ENCODE data around the gene CNP.
"Not testable (repeated sequence)": the region's sequence is repeated elsewhere in the genome, so short reads cannot be mapped to it uniquely, and the experiment has no call there.

The CNP gene

DNA sequence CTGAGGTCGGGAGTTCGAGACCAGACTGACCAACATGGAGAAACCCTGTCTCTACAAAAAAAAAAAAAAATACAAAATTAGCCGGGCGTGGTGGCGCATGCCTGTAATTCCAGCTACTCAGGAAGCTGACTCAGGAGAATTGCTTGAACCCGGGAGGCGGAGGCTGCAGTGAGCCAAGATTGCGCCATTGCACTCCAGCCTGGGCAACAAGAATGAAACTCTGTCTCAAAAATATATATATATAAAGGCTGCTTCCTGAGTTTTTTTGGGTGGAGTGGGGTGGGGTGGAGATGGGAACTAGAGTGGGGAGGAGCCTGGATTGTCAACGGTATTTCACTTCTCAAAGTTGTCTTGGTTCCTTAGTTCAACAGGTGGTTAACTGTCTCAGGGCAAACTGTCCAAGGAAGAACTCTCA, 43.7 kb downstream of the CNP start:
- peak; percentile 81 to 83 for DNase-seq

DNA sequence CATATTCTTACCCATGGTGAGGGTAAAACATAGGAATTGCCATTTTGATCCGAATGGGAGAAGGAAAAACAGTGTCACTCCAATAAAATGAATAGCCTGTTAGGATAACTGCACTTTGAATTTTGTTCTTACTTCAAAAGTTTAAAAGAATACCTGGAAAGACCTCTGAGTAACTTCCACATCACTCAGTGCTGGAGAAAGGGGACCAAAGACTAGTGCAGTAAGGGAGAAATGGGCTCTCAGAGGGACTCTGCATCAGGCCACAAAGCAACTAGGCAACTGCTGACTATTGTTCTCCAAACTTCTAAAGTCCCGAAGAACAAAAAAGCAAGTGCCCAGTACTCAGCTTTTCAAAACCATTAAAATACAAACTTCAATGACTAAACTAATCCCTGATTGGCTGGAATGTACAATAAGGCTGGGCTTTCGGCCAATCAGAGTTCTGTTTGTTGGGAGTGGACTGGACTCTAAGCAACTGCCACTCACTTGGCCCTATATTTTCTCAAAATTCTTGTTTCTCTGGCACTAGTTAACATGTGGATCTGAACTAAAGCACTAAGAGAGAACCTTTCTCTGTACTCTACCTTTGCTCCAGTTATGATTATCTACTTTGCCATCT, 44.4 kb downstream of the CNP start:
- DNase-seq, result peak in 1 of 2 experiments; percentile 17

- DNase-seq, result not testable (repeated sequence)
These were observed 45.8 kb downstream of the CNP start for GRCh38 chr17:42012363-42012762.

- DNase-seq, result not testable (repeated sequence)
These were observed 47.1 kb downstream of the CNP start for GRCh38 chr17:42013740-42014139.

- no peak for DNase-seq
These were observed 49.8 kb downstream of the CNP start for GRCh38 chr17:42016411-42016831.

GRCh38 chr17:42016941-42017865, 50.6 kb downstream of the CNP start, which contains the start of gene DNAJC7:
TSS of gene DNAJC7 (minus strand) at chr17:42017439. CDS start at chr17:42017416, 23 bp downstream.
- DNase-seq, result peak; percentile 94 to 95

DNA sequence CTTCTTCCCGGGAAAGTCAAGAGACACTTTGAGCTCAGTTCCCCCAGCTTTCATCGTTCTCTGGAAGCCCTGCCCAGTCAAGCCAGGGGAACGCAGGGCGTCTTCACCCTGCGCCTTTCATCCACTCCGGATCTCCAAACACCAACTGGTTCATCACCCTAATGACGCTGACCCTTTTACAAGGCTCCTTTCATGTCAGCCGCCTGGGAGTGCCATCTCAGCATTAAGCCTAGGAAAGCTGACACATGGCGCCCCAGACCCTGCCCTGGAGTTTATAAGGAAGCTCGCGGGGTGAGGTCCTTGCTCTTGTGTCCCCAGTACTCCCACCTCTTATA, 51.2 kb downstream of the CNP start:
- no peak for DNase-seq

- DNase-seq, result no peak
These were observed 51.7 kb downstream of the CNP start for GRCh38 chr17:42018339-42018738.

GRCh38 chr17:42018988-42019387, 52.4 kb downstream of the CNP start:
- DNase-seq, result no peak

DNA sequence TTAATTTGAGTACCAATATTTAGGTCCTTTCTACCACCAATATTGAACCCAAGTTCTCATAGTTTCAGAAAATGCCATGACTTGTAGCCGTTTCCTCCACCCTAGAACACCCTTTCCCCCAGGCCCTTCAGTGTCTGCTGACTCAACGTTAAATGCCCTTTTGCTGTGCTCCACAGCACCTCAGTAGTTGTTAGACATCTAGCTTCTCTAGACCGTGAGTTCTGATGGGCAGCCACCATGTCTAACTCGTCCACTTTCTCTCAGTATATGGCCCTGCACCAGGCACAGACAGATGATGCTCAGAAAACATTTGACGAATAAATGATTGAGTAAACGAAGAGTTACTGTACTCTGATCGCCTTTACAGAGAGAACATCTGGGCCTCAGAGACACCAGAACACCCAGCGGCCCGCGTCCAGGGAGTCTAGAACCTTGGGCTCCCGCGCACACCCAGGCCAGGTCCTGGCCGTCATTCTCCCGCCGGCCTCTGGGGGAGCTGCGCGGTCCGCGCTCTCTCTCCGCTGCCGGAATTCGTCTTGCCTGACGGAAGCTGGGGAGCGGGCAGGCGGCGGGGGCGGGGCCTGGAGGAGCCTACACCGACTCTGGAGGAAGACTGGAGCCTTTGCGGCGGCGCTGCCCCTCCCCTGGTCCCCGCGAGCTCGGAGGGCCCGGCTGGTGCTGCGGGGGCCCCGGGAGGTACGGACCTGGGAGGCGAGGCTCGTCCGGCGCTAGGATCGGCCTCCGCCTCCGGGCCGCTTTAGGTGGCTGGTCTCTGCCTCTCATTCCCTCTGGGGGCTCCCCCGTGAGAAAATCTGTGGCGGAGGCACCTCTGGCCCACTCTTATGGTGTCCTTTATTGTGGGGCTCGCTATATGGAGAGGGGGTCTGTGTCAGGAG, 53.2 kb downstream of the CNP start, which contains the start of gene NKIRAS2:
Gene NKIRAS2 (plus strand): TSS at position 582 of the 896 bp plus-strand sequence. CDS start 1,488 bp downstream, outside the sequence.
- DNase-seq, result peak; percentile 93 to 95

- DNase-seq, result not testable (repeated sequence)
These were observed 54.2 kb downstream of the CNP start for GRCh38 chr17:42020845-42021244.

DNA sequence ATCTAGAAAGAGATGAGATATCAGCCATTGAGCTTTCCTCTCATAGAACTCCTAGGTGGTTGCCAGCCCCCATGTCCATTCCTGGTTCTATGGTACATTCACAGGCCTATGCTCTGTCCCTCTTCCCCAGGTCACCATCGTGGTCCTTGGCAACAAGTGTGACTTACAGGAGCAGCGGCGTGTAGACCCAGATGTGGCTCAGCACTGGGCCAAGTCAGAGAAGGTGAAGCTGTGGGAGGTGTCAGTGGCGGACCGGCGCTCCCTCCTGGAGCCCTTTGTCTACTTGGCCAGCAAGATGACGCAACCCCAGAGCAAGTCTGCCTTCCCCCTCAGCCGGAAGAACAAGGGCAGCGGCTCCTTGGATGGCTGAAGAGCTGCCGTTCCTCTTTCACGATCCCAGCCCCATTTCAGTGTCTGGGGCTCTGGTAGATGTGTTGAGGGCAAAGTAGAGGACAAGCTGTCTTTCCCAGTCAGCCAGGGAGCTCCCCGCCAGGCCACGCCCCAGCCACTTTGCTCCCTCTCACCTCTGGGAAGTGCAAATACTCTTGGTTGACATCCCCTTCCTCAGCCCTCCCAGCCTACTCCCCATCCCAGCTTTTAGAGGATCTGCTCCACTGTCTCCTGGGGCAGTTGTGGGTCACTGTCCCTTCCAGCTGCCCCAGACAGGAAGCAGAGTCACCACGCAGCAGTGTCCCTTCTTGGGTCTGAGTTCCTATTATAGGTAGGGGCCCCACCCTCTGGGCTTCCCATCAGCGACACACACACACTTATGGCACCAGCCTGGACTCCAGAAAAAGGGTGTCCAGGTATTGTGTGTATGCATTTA, 57.1 kb downstream of the CNP start:
- peak; percentile 84 to 87 for DNase-seq

- no peak for DNase-seq
These were observed 58.6 kb downstream of the CNP start for GRCh38 chr17:42025191-42025579.

GRCh38 chr17:42025936-42026335, 59.3 kb downstream of the CNP start:
- DNase-seq, result no peak

GRCh38 chr17:42026857-42027589, 60.4 kb downstream of the CNP start:
- DNase-seq, result no peak
